ENCODE data around the gene BAIAP2. TPM values are rescaled to one million over a fixed set of nuclear protein-coding genes. Genes with fewer than 3 reads are reported as not detected.

BAIAP2 gene
- total and polyA plus RNA-seq, 2 of the 13 experiments (the other 11 are each of a cell fraction or from before 2014, with no cell fraction given): 22.5 to 24.0 TPM

GRCh38 chr17:81044764-81045589, 10.0 kb downstream of the BAIAP2 start (continued):
- TF ChIP-seq, protein P1, sequence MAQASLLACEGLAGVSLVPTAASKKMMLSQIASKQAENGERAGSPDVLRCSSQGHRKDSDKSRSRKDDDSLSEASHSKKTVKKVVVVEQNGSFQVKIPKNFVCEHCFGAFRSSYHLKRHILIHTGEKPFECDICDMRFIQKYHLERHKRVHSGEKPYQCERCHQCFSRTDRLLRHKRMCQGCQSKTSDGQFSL (CRISPR knock-in tag; IDR thresholded peaks at IDR 0.05): no peak
- TF ChIP-seq ZBTB21 (CRISPR knock-in tag; IDR thresholded peaks at IDR 0.05) (no peak), YEATS4 (CRISPR knock-in tag; IDR thresholded peaks at IDR 0.05; ENCODE audit: borderline replicate concordance) (peak; percentile 48; the same call in 1 of the 2 replicates), SRSF1 (optimal IDR thresholded peaks at IDR 0.05; ENCODE audit: low read depth, low read length) (peak; percentile 35), TBL1XR1 (IDR thresholded peaks at IDR 0.05; ENCODE audit: borderline replicate concordance, low read length, partially characterized antibody) (no peak), BORCS8-MEF2B (CRISPR knock-in tag; IDR thresholded peaks at IDR 0.05) (no peak), ZNF749 (CRISPR knock-in tag; IDR thresholded peaks at IDR 0.05; ENCODE audit: borderline replicate concordance) (no peak), ARNT (IDR thresholded peaks at IDR 0.05) (no peak), ZNF737 (CRISPR knock-in tag; IDR thresholded peaks at IDR 0.05; ENCODE audit: borderline replicate concordance) (0 out of 2 replicates have a peak, but pooled peaks have one; percentile 86), ZBTB14 (CRISPR knock-in tag; IDR thresholded peaks at IDR 0.05) (no peak)

- intact Hi-C loops (cut with micrococcal nuclease; ENCODE audit: unreplicated experiment): loop anchor here (2.0 to 5.0 kb wide), 2 partner anchors 37 to 51 kb away; no protein-coding TSS in a partner anchor
- Histone ChIP-seq H3K79me2 (ENCODE audit: insufficient read depth, low read length) (peaks cover 71% of the 10 kb centered on the region), H3K9me3 (ENCODE audit: low read length) (no peaks in the 10 kb centered on the region), H2AFZ (ENCODE audit: low read length) (no peak overlapping the region), H3K9ac (ENCODE audit: insufficient read depth, low read depth, low read length) (no peak overlapping the region), H3K4me3 (replicated peaks in 1 of 3; ENCODE audit: insufficient read depth in 1 of 3, low read depth in 2 of 3, low read length in 3 of 3) (no peak overlapping the region; a peak in 1 of 6 replicates), H3K4me1 (ENCODE audit: insufficient read depth, low read length) (peaks cover 85% of the 10 kb centered on the region), H3K27ac (ENCODE audit: extremely low read length, insufficient read depth, low read length) (peak overlapping the region; percentile 74), H3K27me3 (ENCODE audit: control insufficient read depth in 1 of 2, insufficient read depth in 2 of 2, low read length in 2 of 2) (no peaks in the 10 kb centered on the region), H3K4me2 (ENCODE audit: low read depth, low read length) (peak overlapping the region; percentile 95; the same call in 1 of the 2 replicates), H4K20me1 (ENCODE audit: insufficient read depth, low read length) (peaks cover 18% of the 10 kb centered on the region; the same call in 1 of the 2 replicates), H3K36me3 (replicated peaks in 1 of 2; ENCODE audit: control insufficient read depth in 1 of 2, insufficient read depth in 2 of 2, low read length in 2 of 2) (no peaks in the 10 kb centered on the region)
- FAIRE-seq (no peak), ATAC-seq (no peak), DNase-seq (ENCODE audit: low spot score) (no peak)
- in situ Hi-C loops (cut with HindIII; ENCODE audit: extremely low pct_ligation_motif_present, low pct_unique_long_range_greater_than_20kb): no loop called here
- CTCF ChIA-PET (ENCODE audit: low intra/inter-chr PET ratio, low total read pairs): no interaction called here
- POLR2A ChIA-PET: interaction anchor here (1.0 to 2.7 kb wide), 6 partner anchors 9 to 49 kb away, joined by 3 to 23 read pairs (median 6); partner anchors contain the start of gene BAIAP2
- WGBS (ENCODE audit: low lambda C conversion rate): 86% methylated on average over 5 of the region's 9 CpGs
- no TSS peak for BruUV-seq (replicated peaks)
- peak; percentile 12 for TF ChIP-seq AGO1 (IDR thresholded peaks at IDR 0.05; ENCODE audit: low read depth, low read length, poor library complexity, severe bottlenecking)
- no peak for TF ChIP-seq CREM (IDR thresholded peaks at IDR 0.05)
- TF ChIP-seq CREM (CRISPR knock-in tag; IDR thresholded peaks at IDR 0.05): no peak
- no peak for TF ChIP-seq MED1 (CRISPR knock-in tag; IDR thresholded peaks at IDR 0.05)
- 0 out of 2 replicates have a peak, but pooled peaks have one; percentile 24 for TF ChIP-seq ZMYM2 (CRISPR knock-in tag; IDR thresholded peaks at IDR 0.05)
- no peak for TF ChIP-seq ZNF746 (CRISPR knock-in tag; IDR thresholded peaks at IDR 0.05)
- TF ChIP-seq, protein P2, sequence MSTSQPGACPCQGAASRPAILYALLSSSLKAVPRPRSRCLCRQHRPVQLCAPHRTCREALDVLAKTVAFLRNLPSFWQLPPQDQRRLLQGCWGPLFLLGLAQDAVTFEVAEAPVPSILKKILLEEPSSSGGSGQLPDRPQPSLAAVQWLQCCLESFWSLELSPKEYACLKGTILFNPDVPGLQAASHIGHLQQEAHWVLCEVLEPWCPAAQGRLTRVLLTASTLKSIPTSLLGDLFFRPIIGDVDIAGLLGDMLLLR (CRISPR knock-in tag; IDR thresholded peaks at IDR 0.05): no peak
- 0 out of 2 replicates have a peak, but pooled peaks have one; percentile 28 for TF ChIP-seq PCBP1 (IDR thresholded peaks at IDR 0.05; ENCODE audit: borderline replicate concordance, low read depth, low read length)
- TF ChIP-seq ZC3H13 (CRISPR knock-in tag; IDR thresholded peaks at IDR 0.05): peak; percentile 47; the same call in 1 of the 2 replicates
- no peak for TF ChIP-seq KMT2B (CRISPR knock-in tag; IDR thresholded peaks at IDR 0.05)
- TF ChIP-seq ZNF430 (CRISPR knock-in tag; IDR thresholded peaks at IDR 0.05): 0 out of 2 replicates have a peak, but pooled peaks have one; percentile 33
- TF ChIP-seq NFIB (CRISPR knock-in tag; IDR thresholded peaks at IDR 0.05; ENCODE audit: borderline replicate concordance): 0 out of 2 replicates have a peak, but pooled peaks have one; percentile 88
Measured at GRCh38 chr17:81045590-81046095, 10.7 kb downstream of the BAIAP2 start.
